PC-3 (cell line): ENCODE measurements around the gene RFWD3. TPM values are rescaled to one million over a fixed set of nuclear protein-coding genes. Genes with fewer than 3 reads are reported as not detected.

ENCODE experiments used
- ATAC-seq: fragments of 200-7000 bp; cut with Tn5 transposase; 2 replicates; pipeline ENCODE4 v1.9.1; 2020; ENCODE audit warnings: mild to moderate bottlenecking, moderate library complexity
- BruUV-seq: library from RNA; stranded (reverse); fragments of 400-500 nt; replicated peaks from 2 replicates; lab custom pipeline; 2021; lab: Mats Ljungman, UMichigan
- CTCF ChIA-PET: fragments of 300-600 bp; sonication (Branson Sonifier 250); formaldehyde crosslinking; loops from one replicate; lab custom pipeline; 2022; ENCODE audit warnings: antibody characterized with exemption; lab: Charles Lee
- POLR2A ChIA-PET: fragments of 300-600 bp; sonication (Branson Sonifier 250); formaldehyde crosslinking; loops from one replicate; lab custom pipeline; 2022; ENCODE audit warnings: antibody characterized with exemption; ENCODE audit not compliant: unreplicated experiment; lab: Charles Lee
- DNase-seq: peaks from one replicate; pipeline ENCODE4 v3.0.0-alpha.2; 2015
- H2AFZ ChIP-seq: fragments of 300-600 bp; sonication (generic); 2 replicates; pipeline ENCODE4 v1.6.0; 2016; ENCODE audit warnings: antibody characterized with exemption, low read length
- H3F3A ChIP-seq: fragments of 300-600 bp; sonication (generic); one replicate; pipeline ENCODE4 v1.6.0; 2017; ENCODE audit warnings: antibody characterized with exemption, low read length, control low read depth, mild to moderate bottlenecking; ENCODE audit not compliant: unreplicated experiment
- H3K27ac ChIP-seq: fragments of 300-600 bp; sonication (generic); 2 replicates; pipeline ENCODE4 v1.5.1; 2016; ENCODE audit warnings: mild to moderate bottlenecking, low read length
- H3K27me3 ChIP-seq: fragments of 300-600 bp; sonication (generic); 2 replicates; pipeline ENCODE4 v1.6.1; 2016; ENCODE audit warnings: low read length, mixed read lengths
- H3K36me3 ChIP-seq: fragments of 300-600 bp; sonication (generic); 2 replicates; pipeline ENCODE4 v1.6.1; 2016; ENCODE audit warnings: low read depth, mixed run types, low read length, mixed read lengths
- H3K4me1 ChIP-seq: fragments of 300-600 bp; sonication (generic); 2 replicates; pipeline ENCODE4 v1.5.1; 2016; ENCODE audit warnings: low read length; ENCODE audit not compliant: insufficient read depth
- H3K4me2 ChIP-seq: fragments of 300-600 bp; sonication (generic); 2 replicates; pipeline ENCODE4 v1.6.0; 2016; ENCODE audit warnings: low read length
- H3K4me3 ChIP-seq: fragments of 300-600 bp; sonication (generic); 2 replicates; pipeline ENCODE4 v1.5.1; 2016; ENCODE audit warnings: mild to moderate bottlenecking, low read length, mixed read lengths
- H3K79me2 ChIP-seq: fragments of 300-600 bp; sonication (generic); 2 replicates; pipeline ENCODE4 v1.6.1; 2017; ENCODE audit warnings: low read length, mixed read lengths
- H3K9ac ChIP-seq: fragments of 300-600 bp; sonication (generic); 2 replicates; pipeline ENCODE4 v1.6.0; 2016; ENCODE audit warnings: mild to moderate bottlenecking, low read length
- H3K9me2 ChIP-seq: fragments of 300-600 bp; sonication (generic); replicated peaks from 2 replicates; pipeline ENCODE4 v1.6.1; 2016; ENCODE audit warnings: mixed run types, low read length, mixed read lengths
- H3K9me3 ChIP-seq: fragments of 300-600 bp; sonication (generic); 2 replicates; pipeline ENCODE4 v1.6.1; 2016; ENCODE audit warnings: low read length, mixed read lengths
- H4K20me1 ChIP-seq: fragments of 300-600 bp; sonication (generic); 2 replicates; pipeline ENCODE4 v1.6.1; 2016; ENCODE audit warnings: low read length, mixed read lengths
- EZH2 ChIP-seq: fragments of 300-600 bp; sonication (generic); IDR thresholded peaks from one replicate; pipeline ENCODE4 v1.6.1; 2017; ENCODE audit warnings: antibody characterized with exemption, mild to moderate bottlenecking, low read length; ENCODE audit not compliant: unreplicated experiment
- EZH2phosphoT487 ChIP-seq: fragments of 300-600 bp; sonication (generic); IDR thresholded peaks from 2 replicates; pipeline ENCODE4 v1.6.1; 2018; ENCODE audit warnings: mild to moderate bottlenecking, antibody characterized with exemption, low read length, borderline replicate concordance
- intact Hi-C: fragments of 100-400 bp; cut with micrococcal nuclease; formaldehyde crosslinking; loops from 2 replicates; pipeline ENCODE4 v1.9.0; 2023
- total RNA-seq: library from RNA; depleted of rRNA; stranded (reverse); fragments of >200 nt; gene quantifications from 2 replicates; pipeline ENCODE4 v1.2.3, GENCODE V29; 2014
- TF ChIP-seq, protein P1 (sequence below): fragments of 300-600 bp; sonication (generic); conservative IDR thresholded peaks from 2 replicates; pipeline ENCODE4 v1.5.1; 2017; ENCODE audit warnings: antibody characterized with exemption, low read depth, mild to moderate bottlenecking, low read length

RFWD3 gene
- total RNA-seq, 1 experiment from 2014 or later = 32.8 TPM

DNA sequence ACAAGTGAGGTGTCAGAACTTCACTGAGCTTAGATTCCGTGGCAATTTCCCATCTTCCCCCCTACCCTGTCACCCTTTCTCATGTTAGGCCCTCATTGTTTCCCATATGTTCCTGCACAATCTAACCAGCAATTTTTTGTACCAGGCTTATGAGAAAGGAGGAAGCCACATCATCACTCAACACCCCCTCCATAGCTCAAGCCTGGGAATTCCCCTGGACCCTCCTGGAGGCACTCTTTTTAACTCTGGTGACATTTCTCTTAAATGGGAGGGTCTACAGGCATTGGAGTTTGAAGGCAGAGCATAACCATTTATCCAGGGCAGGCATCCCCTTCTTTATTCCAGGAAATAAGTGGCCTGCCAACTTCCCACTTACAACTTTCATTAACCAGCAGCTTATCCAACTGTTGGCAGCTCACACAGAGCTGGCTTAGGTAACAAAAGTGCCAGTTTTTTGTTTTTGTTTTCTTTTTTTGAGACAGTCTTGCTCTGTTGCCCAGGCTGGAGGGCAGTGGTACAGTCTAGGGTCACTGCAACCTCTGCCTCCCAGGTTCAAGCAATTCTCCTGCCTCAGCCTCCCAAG lies 49.4 kb downstream of the RFWD3 start:
- TF ChIP-seq EZH2phosphoT487 = no peak
- TF ChIP-seq, protein P1, sequence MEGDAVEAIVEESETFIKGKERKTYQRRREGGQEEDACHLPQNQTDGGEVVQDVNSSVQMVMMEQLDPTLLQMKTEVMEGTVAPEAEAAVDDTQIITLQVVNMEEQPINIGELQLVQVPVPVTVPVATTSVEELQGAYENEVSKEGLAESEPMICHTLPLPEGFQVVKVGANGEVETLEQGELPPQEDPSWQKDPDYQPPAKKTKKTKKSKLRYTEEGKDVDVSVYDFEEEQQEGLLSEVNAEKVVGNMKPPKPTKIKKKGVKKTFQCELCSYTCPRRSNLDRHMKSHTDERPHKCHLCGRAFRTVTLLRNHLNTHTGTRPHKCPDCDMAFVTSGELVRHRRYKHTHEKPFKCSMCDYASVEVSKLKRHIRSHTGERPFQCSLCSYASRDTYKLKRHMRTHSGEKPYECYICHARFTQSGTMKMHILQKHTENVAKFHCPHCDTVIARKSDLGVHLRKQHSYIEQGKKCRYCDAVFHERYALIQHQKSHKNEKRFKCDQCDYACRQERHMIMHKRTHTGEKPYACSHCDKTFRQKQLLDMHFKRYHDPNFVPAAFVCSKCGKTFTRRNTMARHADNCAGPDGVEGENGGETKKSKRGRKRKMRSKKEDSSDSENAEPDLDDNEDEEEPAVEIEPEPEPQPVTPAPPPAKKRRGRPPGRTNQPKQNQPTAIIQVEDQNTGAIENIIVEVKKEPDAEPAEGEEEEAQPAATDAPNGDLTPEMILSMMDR = no peak
- TF ChIP-seq EZH2 = no peak

DNA sequence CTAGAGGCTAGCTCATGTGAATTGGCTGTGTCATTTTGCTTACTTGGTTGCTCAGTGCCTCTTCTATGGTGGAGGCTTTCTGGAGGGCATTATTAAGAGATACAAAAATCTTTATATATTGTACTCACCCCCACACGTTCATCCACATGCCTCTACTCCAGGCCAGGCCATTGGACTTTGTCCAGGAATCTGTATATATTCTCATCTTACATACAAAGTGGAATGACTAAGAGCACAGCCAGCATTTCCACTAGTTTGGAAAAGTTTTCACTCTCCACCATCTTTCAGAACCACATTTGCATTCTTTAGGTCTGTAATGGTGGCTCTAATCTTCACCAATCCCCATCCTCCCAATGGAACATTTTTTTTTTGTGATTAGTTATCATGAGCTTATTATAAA lies 55.0 kb downstream of the RFWD3 start:
- ATAC-seq = no peak
- no peak overlapping the region for H2AFZ ChIP-seq
- no peak overlapping the region for H3K4me2 ChIP-seq
- H3K9ac ChIP-seq = no peak overlapping the region
- no peaks in the 10 kb centered on the region for H3F3A ChIP-seq
- intact Hi-C loops = no loop called here
- no peaks in the 10 kb centered on the region for H3K27me3 ChIP-seq
- H3K4me1 ChIP-seq = peaks cover 5% of the 10 kb centered on the region; the same call in 1 of the 2 replicates
- no peak overlapping the region for H3K27ac ChIP-seq
- BruUV-seq = no TSS peak
- no peak for DNase-seq
- TF ChIP-seq, protein P1 = no peak
- TF ChIP-seq EZH2 (no peak), EZH2phosphoT487 (no peak)
- no peaks in the 10 kb centered on the region for H3K9me2 ChIP-seq
- H3K79me2 ChIP-seq = peaks cover 1% of the 10 kb centered on the region
- POLR2A ChIA-PET = no interaction called here
- H3K4me3 ChIP-seq = no peak overlapping the region
- no peaks in the 10 kb centered on the region for H3K9me3 ChIP-seq
- H3K36me3 ChIP-seq = no peaks in the 10 kb centered on the region
- CTCF ChIA-PET = no interaction called here
- no peaks in the 10 kb centered on the region for H4K20me1 ChIP-seq

More for the DNA sequence above, 49.4 kb downstream of the RFWD3 start:
- peaks cover 5% of the 10 kb centered on the region; the same call in 1 of the 2 replicates for H3K36me3 ChIP-seq
- DNase-seq (no peak), ATAC-seq (no peak)
- no peak overlapping the region for H2AFZ ChIP-seq
- intact Hi-C loops = no loop called here
- no peaks in the 10 kb centered on the region for H3K9me3 ChIP-seq
- H3K4me3 ChIP-seq = no peak overlapping the region
- no peaks in the 10 kb centered on the region for H3K4me1 ChIP-seq
- H3K27ac ChIP-seq = no peak overlapping the region
- no peaks in the 10 kb centered on the region for H4K20me1 ChIP-seq
- H3K9me2 ChIP-seq = no peaks in the 10 kb centered on the region
- H3K9ac ChIP-seq = no peak overlapping the region
- H3F3A ChIP-seq = no peaks in the 10 kb centered on the region
- no TSS peak for BruUV-seq
- no peaks in the 10 kb centered on the region for H3K27me3 ChIP-seq
- CTCF ChIA-PET = no interaction called here
- no peak overlapping the region for H3K4me2 ChIP-seq
- H3K79me2 ChIP-seq = no peaks in the 10 kb centered on the region
- POLR2A ChIA-PET = no interaction called here

DNA sequence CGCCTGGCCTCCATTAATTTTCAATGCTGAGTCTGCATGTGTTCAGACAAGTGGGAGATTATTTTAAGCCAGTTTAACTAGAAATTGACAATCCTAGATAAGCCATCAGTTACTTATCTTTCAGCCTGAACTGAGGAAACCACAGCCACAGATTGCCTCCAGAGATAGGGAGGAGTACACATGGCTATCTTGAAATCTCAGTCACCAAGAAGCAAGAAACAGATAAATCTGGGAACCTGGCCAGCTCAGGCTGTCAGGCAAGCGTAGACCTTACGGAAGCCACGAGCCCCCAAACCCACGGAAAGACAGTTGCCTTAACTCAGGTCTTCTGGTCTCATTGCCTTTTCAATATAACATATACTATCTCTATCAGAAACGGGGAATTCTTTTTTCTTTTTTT lies 57.7 kb downstream of the RFWD3 start:
- DNase-seq = no peak
- no peaks in the 10 kb centered on the region for H3K36me3 ChIP-seq
- no peaks in the 10 kb centered on the region for H3K9me3 ChIP-seq
- no peak overlapping the region for H3K4me2 ChIP-seq
- no peak overlapping the region for H3K9ac ChIP-seq
- BruUV-seq = no TSS peak
- no peak overlapping the region for H3K4me3 ChIP-seq
- no peaks in the 10 kb centered on the region for H3F3A ChIP-seq
- CTCF ChIA-PET = no interaction called here
- intact Hi-C loops = loop anchor here (5.0 kb wide), 1 partner anchor 127 kb away; no protein-coding TSS in a partner anchor
- peaks cover 18% of the 10 kb centered on the region; the same call in 1 of the 2 replicates for H4K20me1 ChIP-seq
- POLR2A ChIA-PET = no interaction called here
- no peaks in the 10 kb centered on the region for H3K9me2 ChIP-seq
- ATAC-seq = no peak
- H3K27me3 ChIP-seq = no peaks in the 10 kb centered on the region
- no peak overlapping the region for H2AFZ ChIP-seq
- TF ChIP-seq, protein P1 = no peak
- TF ChIP-seq EZH2 = no peak
- no peak for TF ChIP-seq EZH2phosphoT487
- no peak overlapping the region for H3K27ac ChIP-seq
- H3K79me2 ChIP-seq = peaks cover 29% of the 10 kb centered on the region
- peaks cover 15% of the 10 kb centered on the region for H3K4me1 ChIP-seq
